GM13977 (cell line): Measurements from ENCODE around the gene SCGB2B2.
A peak's percentile ranks its signal among the peaks of the same experiment; 100 is the strongest.

Experiments used
- DNase-seq: peaks from one replicate; pipeline ENCODE4 v3.0.0; 2012; ENCODE audit warnings: low spot score
- CTCF ChIP-seq: IDR thresholded peaks from 2 replicates; pipeline ENCODE4 v1.5.1; 2012; ENCODE audit warnings: mild to moderate bottlenecking, control low read depth; ENCODE audit not compliant: insufficient read depth; ENCODE audit errors: extremely low read depth, missing control alignments
- in situ Hi-C: fragments of 300-500 bp; cut with MboI; formaldehyde crosslinking; loops from one replicate; pipeline ENCODE4 v1.12.0; 2022; ENCODE audit warnings: low sequenced_read_pairs, low pct_unique_long_range_greater_than_20kb, mixed read lengths, inconsistent platforms; ENCODE audit not compliant: unreplicated experiment

SCGB2B2 gene

GRCh38 chr19:34681478-34681877 is 4.5 kb upstream of the SCGB2B2 start:
- in situ Hi-C loops: no loop called here
- no peak for DNase-seq
- no peak for TF ChIP-seq CTCF

- no peak for TF ChIP-seq CTCF
- DNase-seq: no peak
- in situ Hi-C loops: no loop called here
Observed at GRCh38 chr19:34678421-34678820, 1.5 kb upstream of the SCGB2B2 start.

- no peak for DNase-seq
- TF ChIP-seq CTCF: no peak
- in situ Hi-C loops: no loop called here
Observed at GRCh38 chr19:34678085-34678412, 1.1 kb upstream of the SCGB2B2 start.

GRCh38 chr19:34677386-34678084 is 576 bp upstream of the SCGB2B2 start, which contains the start of gene ZNF302:
ZNF302 (plus strand) TSS chr19:34677678; CDS start chr19:34678805, 1,127 bp downstream.
- in situ Hi-C loops: no loop called here
- DNase-seq: peak; percentile 90
- no peak for TF ChIP-seq CTCF

- in situ Hi-C loops: no loop called here
Observed at GRCh38 chr19:34675919-34676318, 1.0 kb downstream of the SCGB2B2 start.

GRCh38 chr19:34675250-34675649 is 1.7 kb downstream of the SCGB2B2 start:
- in situ Hi-C loops: no loop called here
- no peak for DNase-seq
- TF ChIP-seq CTCF: no peak

More at GRCh38 chr19:34675919-34676318, 1.0 kb downstream of the SCGB2B2 start:
- no peak for TF ChIP-seq CTCF
- DNase-seq: no peak
